Small intestine (tissue), 7 donors: ENCODE measurements around the gene PRKAG2. TPM values are rescaled to one million over a fixed set of nuclear protein-coding genes. Genes with fewer than 3 reads are reported as not detected.

Source experiments
- DNase-seq, 2 donors: peaks; one replicate each; pipeline versions ENCODE4 v3.0.0 to v3.0.0-alpha.2; 2013
- FAIRE-seq: peaks from 2 replicates; lab custom pipeline; 2012; peaks lifted over from hg19 to GRCh38; lab: Jason Lieb, UNC
- H3K27ac ChIP-seq, 3 donors: one replicate each; pipeline ENCODE4 v1.5.1; 2013; ENCODE audit warnings: low read length in 2 of 3, mild to moderate bottlenecking in 2 of 3, control low read depth in 1 of 3, inconsistent platforms in 1 of 3, low read depth in 1 of 3, moderate library complexity in 1 of 3
- H3K27me3 ChIP-seq, 3 donors: one replicate each; pipeline ENCODE4 v1.6.1; 2013; ENCODE audit warnings: low read length in 3 of 3, inconsistent platforms in 1 of 3; ENCODE audit not compliant: control insufficient read depth in 3 of 3, insufficient read depth in 3 of 3
- H3K36me3 ChIP-seq, 3 donors: one replicate each; pipeline ENCODE4 v1.6.1; 2013; ENCODE audit warnings: low read length in 3 of 3, inconsistent platforms in 1 of 3, low read depth in 1 of 3, mild to moderate bottlenecking in 1 of 3, moderate library complexity in 1 of 3; ENCODE audit not compliant: control insufficient read depth in 3 of 3, insufficient read depth in 2 of 3
- H3K4me1 ChIP-seq, 3 donors: one replicate each; pipeline ENCODE4 v1.6.1; 2013; ENCODE audit warnings: low read length in 2 of 3, inconsistent platforms in 1 of 3, low read depth in 1 of 3, mild to moderate bottlenecking in 1 of 3, moderate library complexity in 1 of 3; ENCODE audit not compliant: control insufficient read depth in 3 of 3, insufficient read depth in 2 of 3
- H3K4me3 ChIP-seq, 3 donors: one replicate each; pipeline ENCODE4 v1.5.1; 2013; ENCODE audit warnings: low read length in 3 of 3, control low read depth in 1 of 3, inconsistent platforms in 1 of 3, low read depth in 1 of 3, mild to moderate bottlenecking in 1 of 3, moderate library complexity in 1 of 3
- H3K9me3 ChIP-seq, 2 donors: one replicate each; pipeline ENCODE4 v1.6.1; 2013; ENCODE audit warnings: low read depth in 1 of 2, low read length in 1 of 2; ENCODE audit not compliant: control insufficient read depth in 2 of 2, insufficient read depth in 1 of 2
- WGBS, 3 donors: extraction: QIAGEN DNeasy Blood & Tissue Kit; methylation state at CpG; one replicate each; pipeline ENCODE4 v1.1.7; 2013; 5-methylcytosine and 5-hydroxymethylcytosine counted together
- polyA plus RNA-seq, 4 donors: library from polyadenylated mRNA; stranded (reverse) in 3 of 4; unstranded in 1 of 4; fragments of 200-250 nt in 3 of 4; fragments of 120-200 nt in 1 of 4; gene quantifications; one replicate each; pipeline versions ENCODE4 v1.2.1 to v1.2.3, GENCODE V29; 2013
- donor health status: healthy with polysubstance abuse.
- donor health status: control.
- donor health status: control.
- donor health status: Bipolar disorder and iron deficiency.
- donor health status: healthy.

PRKAG2 gene
- polyA plus RNA-seq, 4 donors, result 26.3 to 57.9 (median 49.4) TPM

DNA sequence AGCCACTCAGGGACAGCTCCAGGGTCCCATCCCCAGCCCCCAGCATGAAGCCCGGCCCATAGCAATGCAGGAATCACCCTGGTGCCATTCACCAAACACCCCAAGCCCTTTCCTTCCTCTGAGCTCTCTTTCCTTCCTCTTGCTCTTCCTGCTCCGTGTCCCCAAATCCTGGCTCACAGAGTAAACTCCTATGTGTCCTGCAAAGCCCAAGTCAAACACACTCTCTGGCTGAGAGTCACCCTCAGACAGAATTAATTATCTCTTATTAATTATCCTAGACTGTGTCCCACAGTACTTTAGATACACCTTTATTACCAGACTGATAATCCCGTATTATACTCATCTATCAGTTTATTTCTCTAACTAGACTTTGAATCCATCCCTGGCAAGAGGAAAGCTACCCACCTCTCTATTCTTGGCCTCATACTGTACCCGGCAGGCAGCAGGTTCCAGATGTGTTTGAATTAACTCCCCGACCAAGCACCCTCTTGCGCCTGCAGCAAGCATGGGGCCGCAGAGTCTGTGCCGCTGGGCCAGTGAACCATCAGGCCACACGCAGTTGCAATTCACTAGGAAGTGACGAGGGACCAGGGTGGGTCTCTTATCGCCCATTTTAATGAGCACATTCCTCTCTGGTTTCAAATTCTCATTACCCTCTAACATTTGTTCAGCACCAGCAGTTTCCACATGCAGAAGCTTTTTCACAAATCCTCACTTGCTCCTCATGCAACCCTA lies 86.7 kb downstream of the PRKAG2 start:
- H3K4me1 ChIP-seq, result peaks cover 0 to under 1% (median 0%) of the 10 kb centered on the region in 3 donors
- H3K4me3 ChIP-seq, result no peak overlapping the region
- DNase-seq (no peak), FAIRE-seq (no peak)
- H3K27me3 ChIP-seq, result no peaks in the 10 kb centered on the region
- H3K36me3 ChIP-seq, result peaks cover 0 to 64% (median 3%) of the 10 kb centered on the region in 3 donors
- no peak overlapping the region for H3K27ac ChIP-seq
- no peaks in the 10 kb centered on the region for H3K9me3 ChIP-seq
- 90 to 92% (median 91%) methylated on average over 11 of the region's 11 CpGs for WGBS, 3 donors

- Histone ChIP-seq H3K36me3 (peaks cover 0 to 64% (median 0%) of the 10 kb centered on the region in 3 donors), H3K27ac (no peak overlapping the region), H3K4me3 (no peak overlapping the region), H3K9me3 (no peaks in the 10 kb centered on the region), H3K4me1 (no peaks in the 10 kb centered on the region), H3K27me3 (no peaks in the 10 kb centered on the region)
- WGBS, 3 donors, result 90 to 94% (median 94%) methylated on average over 11 of the region's 11 CpGs
- FAIRE-seq, result no peak
- no peak for DNase-seq
Measured at GRCh38 chr7:151789380-151789947, 87.5 kb downstream of the PRKAG2 start.

GRCh38 chr7:151787348-151787747 lies 89.6 kb downstream of the PRKAG2 start:
- WGBS, 3 donors, result 93 to 97% (median 93%) methylated on average over 3 of the region's 3 CpGs

DNA sequence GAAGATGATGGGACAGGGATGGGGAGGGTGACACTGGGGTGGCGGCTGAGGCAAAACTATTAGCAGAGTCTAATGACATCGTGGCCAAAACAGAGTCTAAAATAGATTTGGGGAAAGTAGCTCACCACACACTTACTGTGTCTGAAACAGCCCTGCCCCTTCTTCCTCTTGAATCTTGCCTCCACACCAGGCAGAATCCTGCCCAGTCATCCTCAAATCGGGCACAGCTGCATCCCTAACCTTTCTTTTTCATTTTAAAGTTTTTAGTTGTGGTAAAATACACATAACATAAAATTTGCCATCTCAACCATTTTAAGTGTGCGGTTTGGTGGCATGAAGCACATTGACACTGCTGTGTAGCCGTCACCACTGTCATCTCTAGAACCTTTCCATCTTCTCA lies 90.0 kb downstream of the PRKAG2 start:
- 76 to 91% (median 81%) methylated on average over 5 of the region's 5 CpGs for WGBS, 3 donors
- no peak overlapping the region for H3K27ac ChIP-seq
- peaks cover 0 to 8% (median 0%) of the 10 kb centered on the region in 3 donors for H3K4me1 ChIP-seq
- FAIRE-seq (no peak), DNase-seq (no peak)
- no peak overlapping the region for H3K4me3 ChIP-seq
- H3K36me3 ChIP-seq, result peaks cover 0 to 58% (median 0%) of the 10 kb centered on the region in 3 donors
- H3K27me3 ChIP-seq, result no peaks in the 10 kb centered on the region
- H3K9me3 ChIP-seq, result no peaks in the 10 kb centered on the region

More at GRCh38 chr7:151787348-151787747, 89.6 kb downstream of the PRKAG2 start:
- DNase-seq (no peak), FAIRE-seq (no peak)
- Histone ChIP-seq H3K27me3 (no peaks in the 10 kb centered on the region), H3K27ac (no peak overlapping the region), H3K9me3 (no peaks in the 10 kb centered on the region), H3K4me3 (no peak overlapping the region), H3K4me1 (peaks cover 0 to 8% (median 0%) of the 10 kb centered on the region in 3 donors), H3K36me3 (peaks cover 0 to 60% (median 0%) of the 10 kb centered on the region in 3 donors)

DNA sequence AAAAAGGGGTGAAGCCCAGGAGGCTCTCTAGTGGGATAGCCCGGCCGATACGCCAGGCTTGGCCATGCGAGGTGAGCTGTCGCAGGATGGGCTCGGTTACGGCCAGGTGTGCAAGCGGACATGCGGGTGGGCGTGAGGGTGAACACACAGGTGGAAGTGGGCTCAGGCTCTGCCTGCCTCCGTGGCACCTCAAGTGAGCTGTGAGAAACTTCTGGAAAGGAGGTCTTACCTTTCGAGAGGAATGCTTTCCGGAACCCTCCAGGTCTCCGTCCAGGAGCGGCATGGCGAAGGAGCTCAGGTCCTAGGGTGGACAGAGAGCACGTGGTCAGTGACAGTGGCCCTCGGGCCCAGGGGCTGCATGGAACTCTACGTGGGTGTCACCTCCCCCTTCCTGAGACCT lies 90.7 kb downstream of the PRKAG2 start:
- FAIRE-seq, result no peak
- Histone ChIP-seq H3K9me3 (no peaks in the 10 kb centered on the region), H3K27ac (no peak overlapping the region), H3K4me1 (peaks cover 0 to 8% (median 0%) of the 10 kb centered on the region in 3 donors), H3K27me3 (no peaks in the 10 kb centered on the region), H3K4me3 (no peak overlapping the region), H3K36me3 (peaks cover 0 to 63% (median 0%) of the 10 kb centered on the region in 3 donors)
- DNase-seq, result no peak
- WGBS, 3 donors, result 95 to 96% (median 95%) methylated on average over 19 of the region's 19 CpGs

- Histone ChIP-seq H3K27ac (no peak overlapping the region), H3K4me1 (peaks cover 0 to 12% (median 0%) of the 10 kb centered on the region in 3 donors), H3K4me3 (no peak overlapping the region), H3K9me3 (no peaks in the 10 kb centered on the region), H3K36me3 (peaks cover 0 to 62% (median 2%) of the 10 kb centered on the region in 3 donors), H3K27me3 (no peaks in the 10 kb centered on the region)
- FAIRE-seq (no peak), DNase-seq (no peak)
- 78 to 83% (median 82%) methylated on average over 7 of the region's 7 CpGs for WGBS, 3 donors
Measured at GRCh38 chr7:151785681-151785965, 91.3 kb downstream of the PRKAG2 start.

DNA sequence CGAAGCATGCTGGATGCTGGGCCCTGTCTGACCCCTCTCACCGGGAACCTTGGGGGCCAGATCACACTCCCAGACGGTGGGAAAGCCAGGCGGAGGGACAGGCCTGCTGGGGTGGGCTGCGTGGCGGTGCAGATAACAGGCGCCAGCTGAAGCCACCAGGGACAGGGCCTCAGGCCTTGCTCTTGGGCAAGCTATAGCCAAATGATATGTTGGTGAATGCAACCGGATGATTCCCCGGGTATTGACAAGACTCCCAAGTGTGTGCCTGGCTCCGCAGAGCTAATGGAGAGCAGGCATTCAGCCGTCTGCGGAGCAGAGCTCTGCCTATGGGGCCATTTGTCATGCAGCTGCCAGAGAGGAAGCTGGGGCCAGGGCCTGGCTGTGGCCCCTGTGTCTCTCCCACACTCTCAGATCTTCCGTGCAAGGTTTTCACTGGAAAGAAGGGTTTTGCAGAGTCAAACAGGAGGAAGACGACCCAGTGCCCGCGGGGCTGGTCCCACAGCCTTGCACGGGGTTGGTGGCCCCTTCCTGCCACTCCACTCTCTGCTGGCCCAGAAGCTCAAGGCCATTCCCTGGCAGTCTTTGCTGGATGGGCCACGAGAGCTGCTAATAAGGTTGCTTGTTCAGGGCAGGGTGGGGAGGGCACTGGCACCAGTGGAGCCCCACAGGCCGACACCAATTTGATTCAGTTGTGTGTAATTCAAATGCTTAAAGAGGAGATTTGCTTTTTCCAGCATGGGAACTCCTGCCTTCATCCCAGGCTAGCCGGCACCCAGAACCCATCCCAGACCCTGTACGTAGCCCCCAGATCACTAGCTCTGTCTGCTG lies 91.8 kb downstream of the PRKAG2 start:
- 86 to 92% (median 88%) methylated on average over 21 of the region's 21 CpGs for WGBS, 3 donors
- H3K27ac ChIP-seq, result no peak overlapping the region
- DNase-seq, result no peak
- peaks cover 0 to 62% (median 2%) of the 10 kb centered on the region in 3 donors for H3K36me3 ChIP-seq
- H3K4me3 ChIP-seq, result no peak overlapping the region
- no peaks in the 10 kb centered on the region for H3K9me3 ChIP-seq
- H3K4me1 ChIP-seq, result peaks cover 0 to 18% (median 0%) of the 10 kb centered on the region in 3 donors
- no peak for FAIRE-seq
- no peaks in the 10 kb centered on the region for H3K27me3 ChIP-seq

GRCh38 chr7:151783958-151784575 lies 92.8 kb downstream of the PRKAG2 start:
- Histone ChIP-seq H3K27me3 (no peaks in the 10 kb centered on the region), H3K4me3 (no peak overlapping the region), H3K27ac (no peak overlapping the region), H3K9me3 (no peaks in the 10 kb centered on the region), H3K36me3 (peaks cover 0 to 64% (median 2%) of the 10 kb centered on the region in 3 donors), H3K4me1 (peaks cover 0 to 27% (median 0%) of the 10 kb centered on the region in 3 donors)
- no peak for DNase-seq
- WGBS, 3 donors, result 93 to 98% (median 96%) methylated on average over 18 of the region's 18 CpGs
- no peak for FAIRE-seq
